Measurements from ENCODE around the gene GPR42.

GRCh38 chr19:35349614-35350521 is 21.0 kb upstream of the GPR42 start:
- TF ChIP-seq POLR2A (IDR thresholded peaks at IDR 0.05) (no peak), CTCF (IDR thresholded peaks at IDR 0.05 in 8 of 11, conservative IDR thresholded peaks at IDR 0.05 in 3 of 11) (no peak)

Measured in spleen (tissue), 7 donors.